Hippocampal formation (tissue), 2 donors: ENCODE data around the gene MRPL23.

Experiments used
- DNase-seq, 2 donors: peaks; one replicate each; lab custom pipeline; 2025; lab: John Stamatoyannopoulos, UW

The MRPL23 gene

DNA sequence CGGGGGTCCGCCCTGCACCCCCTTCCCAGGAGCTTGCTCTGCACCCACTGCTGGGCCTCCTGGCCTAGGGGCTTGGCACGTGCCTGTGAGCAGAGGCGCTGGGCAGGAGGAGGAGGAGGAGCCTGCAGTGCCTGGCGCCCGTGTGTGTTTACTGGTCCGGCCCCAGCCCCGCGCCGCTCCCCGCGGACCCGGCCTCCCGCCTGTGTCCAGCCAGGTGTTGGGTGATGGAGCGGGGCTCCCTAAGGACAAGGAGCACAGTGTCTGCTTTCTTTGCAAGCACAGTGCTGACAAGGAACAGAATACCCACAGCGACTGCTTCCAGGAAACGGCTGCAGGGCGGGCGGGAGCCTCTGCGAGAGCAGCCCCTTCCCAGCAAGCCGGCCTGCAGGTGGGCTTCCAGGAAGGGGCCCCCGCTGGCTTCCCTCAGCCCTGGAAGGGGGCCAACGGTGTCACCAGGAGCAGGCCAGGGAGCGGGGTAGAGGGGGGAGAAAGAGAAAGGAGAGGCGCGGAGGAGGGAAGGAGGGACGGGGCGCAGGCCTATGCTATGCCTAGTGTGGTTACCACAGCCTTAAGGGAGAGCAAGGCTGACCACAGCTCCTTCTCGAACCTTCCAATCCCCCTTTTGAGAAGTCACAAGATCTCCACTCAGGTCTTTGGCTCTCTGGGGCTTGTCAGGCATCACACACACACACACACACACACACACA, 43.9 kb downstream of the MRPL23 start:
- DNase-seq = no peak

GRCh38 chr11:1992111-1992510, 45.0 kb downstream of the MRPL23 start:
- no peak for DNase-seq

DNA sequence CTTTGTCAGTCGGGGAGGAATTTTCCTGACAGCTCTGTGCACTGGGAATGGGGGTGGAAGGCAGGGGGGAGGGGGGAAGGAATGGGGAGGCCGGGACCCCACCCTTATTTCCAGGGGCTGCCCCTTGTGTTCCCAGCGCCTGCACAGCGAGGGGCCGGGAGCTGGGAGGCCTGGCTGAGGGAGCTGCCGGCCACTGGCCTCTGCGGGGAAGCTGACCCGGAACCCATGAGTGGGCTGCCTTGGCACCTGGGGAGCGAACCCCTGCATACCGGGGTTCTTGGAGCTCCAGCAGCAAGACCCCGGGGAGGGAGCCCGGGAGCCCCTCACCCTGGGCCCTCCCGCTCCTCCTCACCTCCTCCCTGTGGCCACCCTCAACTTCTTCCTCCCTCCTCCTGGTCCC, 47.0 kb downstream of the MRPL23 start:
- no peak for DNase-seq

DNA sequence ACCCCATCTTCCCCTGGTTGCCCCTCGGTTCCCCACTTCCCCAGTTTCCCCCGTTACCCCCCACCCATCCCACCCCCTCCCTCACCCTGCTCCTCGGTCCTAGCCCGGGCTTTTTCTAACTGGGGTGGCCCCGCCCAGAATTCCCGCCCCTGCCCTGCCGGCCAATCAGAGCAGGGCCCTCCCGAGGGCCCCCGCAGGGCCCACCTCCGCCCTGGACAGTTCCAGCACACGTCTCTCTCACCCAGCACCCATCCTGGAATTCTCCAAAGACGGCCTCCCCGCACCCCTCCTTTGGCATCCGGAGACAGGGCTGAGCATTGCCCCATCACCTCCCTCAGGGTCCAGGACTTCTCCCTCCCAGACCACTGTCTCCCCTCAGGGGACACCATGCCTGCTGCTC, 50.6 kb downstream of the MRPL23 start, which contains the start of gene H19:
Gene H19, minus strand, starts transcription at position 88 of the 400 bp plus-strand sequence.
- DNase-seq = no peak

DNA sequence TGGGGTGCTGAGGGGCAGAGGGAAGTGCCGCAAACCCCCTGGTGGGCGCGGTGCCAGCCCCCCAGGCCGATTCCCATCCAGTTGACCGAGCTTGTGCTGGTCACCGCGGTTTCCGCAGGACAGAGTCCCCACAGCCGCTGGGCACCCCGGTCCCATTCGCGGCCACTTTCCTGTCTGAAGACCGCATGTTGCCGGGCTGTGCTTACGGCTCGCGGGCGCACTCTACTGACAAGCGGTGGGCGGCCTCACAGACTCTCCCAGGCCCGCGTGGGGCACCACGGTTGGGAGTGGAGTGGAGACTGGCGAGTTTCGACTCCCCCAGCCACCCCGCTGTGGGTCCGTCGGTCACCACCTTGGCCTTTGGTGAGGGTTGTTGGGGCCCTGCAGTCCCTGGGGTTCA, 51.2 kb downstream of the MRPL23 start:
- no peak for DNase-seq

DNA sequence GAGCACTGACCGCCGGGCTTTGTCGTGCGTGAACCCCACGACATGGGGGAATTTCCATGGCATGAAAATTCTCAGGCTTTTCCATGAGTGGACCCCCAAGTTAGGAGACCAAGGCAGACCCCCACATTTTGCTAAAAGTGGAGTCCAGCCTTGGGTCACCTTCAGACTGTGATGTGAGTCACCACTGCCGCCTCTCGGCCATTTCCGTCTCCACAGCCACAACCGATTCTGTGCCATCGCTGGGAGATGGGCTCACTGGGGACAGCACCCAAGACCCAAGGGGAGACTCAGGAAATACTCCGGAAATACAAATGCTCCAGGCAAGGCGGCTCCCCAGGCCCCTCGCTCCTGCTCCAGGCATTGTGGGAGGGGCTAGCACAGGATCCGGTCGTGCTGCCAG, 51.7 kb downstream of the MRPL23 start:
- DNase-seq = no peak

DNA sequence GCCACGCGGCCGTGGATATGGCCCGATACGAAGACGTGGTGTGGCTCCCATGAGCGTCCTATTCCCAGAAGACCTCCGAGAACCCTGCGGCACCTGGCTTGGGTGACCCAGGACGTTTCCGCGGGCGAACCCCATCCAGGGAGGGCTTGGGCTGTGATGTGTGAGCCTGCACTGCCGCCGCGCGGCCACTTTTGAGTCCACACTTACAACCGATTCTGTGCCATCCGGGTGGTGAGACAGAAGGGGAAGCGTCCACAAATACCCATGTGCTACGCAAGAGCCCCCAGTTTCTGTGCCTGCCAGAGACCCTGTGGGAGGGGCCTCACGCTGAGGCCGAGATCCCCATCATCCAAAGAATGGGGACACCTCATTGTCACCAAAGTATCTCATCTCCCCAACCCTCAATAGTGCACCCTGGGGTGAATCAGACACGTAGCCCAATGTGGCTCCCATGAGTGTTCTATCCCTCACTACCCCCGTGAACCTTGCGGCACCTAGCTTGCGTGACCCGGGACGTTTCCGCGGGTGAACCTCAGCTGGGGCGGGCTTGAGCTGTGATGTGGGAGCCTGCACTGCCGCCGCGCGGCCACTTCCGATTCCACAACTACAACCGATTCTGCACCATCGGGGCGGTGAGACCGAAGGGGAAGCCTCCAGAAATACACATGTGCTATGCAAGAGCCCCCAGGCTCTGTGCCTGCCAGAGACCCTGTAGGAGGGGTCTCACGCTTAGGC, 55.1 kb downstream of the MRPL23 start:
- no peak for DNase-seq

- DNase-seq = no peak
Observed at GRCh38 chr11:2002807-2003206, 55.7 kb downstream of the MRPL23 start.

DNA sequence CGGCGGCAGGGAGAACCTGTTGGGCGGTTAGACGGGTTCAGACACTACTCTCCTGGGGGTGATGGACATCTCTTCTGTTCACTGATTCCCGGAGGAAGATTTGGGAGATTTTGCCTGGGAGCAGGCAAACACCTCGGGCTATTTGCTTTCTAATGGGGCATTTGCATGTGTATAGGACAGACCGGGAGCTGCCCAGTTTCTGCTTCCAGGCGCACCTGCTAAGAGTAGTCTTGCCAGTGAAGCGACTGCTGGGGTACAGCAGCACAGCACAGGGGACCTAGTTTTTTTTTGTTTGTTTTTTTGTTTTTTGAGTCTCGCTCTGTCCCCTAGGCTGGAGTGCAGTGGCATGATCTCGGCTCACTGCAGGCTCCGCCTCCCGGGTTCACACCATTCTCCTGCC, 57.3 kb downstream of the MRPL23 start:
- DNase-seq = no peak
